CD4-positive, alpha-beta T cell treated with Interleukin-15 for 1 hour (primary cell): ENCODE measurements around the gene CACNA1H.
"Not testable (repeated sequence)": the region's sequence is repeated elsewhere in the genome, so short reads cannot be mapped to it uniquely, and the experiment has no call there.

Experiments
- DNase-seq: peaks from one replicate; pipeline ENCODE4 v3.0.0-alpha.2; 2020

Gene CACNA1H

DNA sequence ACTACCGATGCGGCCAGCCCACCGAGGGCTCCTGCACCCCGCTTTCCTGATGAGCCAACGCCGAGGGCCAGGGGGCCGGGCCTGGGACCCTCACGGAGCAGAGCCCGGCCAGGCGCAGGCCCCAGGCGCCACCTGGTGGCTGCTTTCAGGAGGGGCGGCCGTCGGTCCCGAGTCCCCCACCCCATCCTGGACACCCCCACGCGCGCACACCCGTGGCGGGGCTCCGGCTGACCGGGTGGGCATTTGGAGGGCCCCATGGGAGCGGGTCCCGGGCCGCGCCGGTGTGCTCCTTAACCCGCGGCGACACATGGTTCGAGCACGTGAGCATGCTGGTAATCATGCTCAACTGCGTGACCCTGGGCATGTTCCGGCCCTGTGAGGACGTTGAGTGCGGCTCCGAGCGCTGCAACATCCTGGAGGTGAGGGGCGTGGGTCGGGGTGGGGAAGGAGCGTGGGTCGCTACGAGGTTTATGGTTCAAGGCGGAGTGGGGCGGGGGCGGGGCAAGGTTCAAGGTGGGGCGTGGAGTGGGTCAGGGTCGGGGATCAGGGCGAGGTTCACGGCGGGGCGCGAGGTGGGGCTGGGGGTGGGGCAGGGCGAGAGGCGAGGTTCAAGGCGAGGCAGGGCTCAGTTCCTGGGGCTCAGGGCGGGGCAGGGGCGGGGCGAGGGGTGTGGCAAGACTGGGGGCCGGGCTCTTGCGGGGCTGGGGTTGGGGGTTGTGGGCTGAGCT, 41.9 kb downstream of the CACNA1H start:
- no peak for DNase-seq

DNA sequence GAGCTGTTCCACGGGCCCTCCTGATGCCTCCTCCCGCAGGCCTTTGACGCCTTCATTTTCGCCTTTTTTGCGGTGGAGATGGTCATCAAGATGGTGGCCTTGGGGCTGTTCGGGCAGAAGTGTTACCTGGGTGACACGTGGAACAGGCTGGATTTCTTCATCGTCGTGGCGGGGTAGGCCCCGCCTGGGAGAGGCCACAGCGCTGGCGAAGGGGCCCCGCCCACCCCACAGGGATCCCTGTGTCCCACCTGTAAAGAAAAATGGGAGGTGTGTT, 42.4 kb downstream of the CACNA1H start:
- DNase-seq = no peak

DNA sequence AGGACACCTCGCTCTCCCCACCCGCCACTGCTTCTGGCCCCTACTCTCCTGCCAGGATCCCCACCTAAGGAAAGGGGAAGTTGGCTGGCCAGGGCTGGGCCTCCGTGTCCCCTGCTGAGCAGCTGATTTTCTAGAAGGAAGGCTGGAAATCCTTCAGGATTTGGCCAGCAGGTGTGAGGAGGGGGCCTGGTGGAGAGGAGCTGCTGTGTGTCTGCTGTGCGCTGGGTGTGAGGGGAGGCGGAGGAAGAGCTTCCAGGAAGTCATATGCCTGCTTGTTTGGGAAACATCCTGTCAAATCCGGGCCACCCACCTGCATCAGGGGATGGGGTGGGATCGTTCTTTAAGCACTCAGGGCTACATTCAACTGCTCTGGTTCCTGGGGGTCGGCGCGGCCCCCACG, 43.6 kb downstream of the CACNA1H start:
- DNase-seq = no peak

DNA sequence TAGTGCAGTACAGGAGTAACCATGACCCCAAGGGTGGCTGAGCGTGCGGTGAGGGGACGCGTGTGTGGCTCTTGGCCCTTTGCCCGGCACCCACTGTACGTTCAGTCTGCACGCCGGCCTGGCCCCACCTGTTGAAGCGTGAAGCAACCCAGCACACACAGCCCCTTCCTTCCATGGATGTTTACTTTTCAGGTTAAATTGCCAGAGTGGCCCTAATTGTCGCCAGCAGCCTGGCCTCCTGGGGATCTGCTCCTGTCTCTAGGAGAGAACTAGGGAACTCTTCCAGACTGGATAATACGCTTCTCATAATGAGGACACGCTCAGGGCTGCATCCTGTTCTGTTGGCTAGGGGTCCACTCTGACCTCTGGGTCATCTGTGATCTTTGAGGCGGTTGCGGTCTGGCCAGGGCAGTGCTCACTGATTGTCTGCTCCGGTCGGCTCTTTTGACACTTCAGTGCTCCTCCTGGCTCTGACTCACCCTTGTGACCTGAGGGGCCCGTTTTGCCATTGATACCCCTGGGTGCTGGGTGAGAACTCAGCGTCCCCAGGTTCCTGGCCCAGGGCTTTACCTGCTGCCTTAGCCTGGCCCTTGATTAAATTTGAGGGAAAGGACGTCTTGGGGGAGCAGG, 44.4 kb downstream of the CACNA1H start:
- no peak for DNase-seq

DNA sequence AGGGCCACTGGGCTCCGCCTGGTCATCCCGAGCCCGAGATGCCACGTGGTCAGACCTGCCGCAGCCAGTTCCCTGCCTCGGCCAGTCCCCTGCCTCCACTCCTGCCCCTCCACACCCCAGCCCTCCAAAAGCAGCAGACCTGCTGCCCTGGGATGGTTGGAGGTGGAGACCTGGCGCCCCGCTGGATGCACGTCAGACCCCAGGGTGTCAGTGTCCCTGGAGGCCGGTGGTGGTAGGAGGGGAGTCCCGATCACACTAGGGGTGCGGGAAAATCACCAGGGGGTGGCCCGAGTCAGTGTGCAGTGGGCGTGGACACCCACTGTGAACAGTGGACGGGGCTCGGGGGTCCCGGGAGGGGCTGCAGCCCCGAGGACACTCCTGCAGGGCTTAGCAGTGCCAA, 45.3 kb downstream of the CACNA1H start:
- DNase-seq = no peak

DNA sequence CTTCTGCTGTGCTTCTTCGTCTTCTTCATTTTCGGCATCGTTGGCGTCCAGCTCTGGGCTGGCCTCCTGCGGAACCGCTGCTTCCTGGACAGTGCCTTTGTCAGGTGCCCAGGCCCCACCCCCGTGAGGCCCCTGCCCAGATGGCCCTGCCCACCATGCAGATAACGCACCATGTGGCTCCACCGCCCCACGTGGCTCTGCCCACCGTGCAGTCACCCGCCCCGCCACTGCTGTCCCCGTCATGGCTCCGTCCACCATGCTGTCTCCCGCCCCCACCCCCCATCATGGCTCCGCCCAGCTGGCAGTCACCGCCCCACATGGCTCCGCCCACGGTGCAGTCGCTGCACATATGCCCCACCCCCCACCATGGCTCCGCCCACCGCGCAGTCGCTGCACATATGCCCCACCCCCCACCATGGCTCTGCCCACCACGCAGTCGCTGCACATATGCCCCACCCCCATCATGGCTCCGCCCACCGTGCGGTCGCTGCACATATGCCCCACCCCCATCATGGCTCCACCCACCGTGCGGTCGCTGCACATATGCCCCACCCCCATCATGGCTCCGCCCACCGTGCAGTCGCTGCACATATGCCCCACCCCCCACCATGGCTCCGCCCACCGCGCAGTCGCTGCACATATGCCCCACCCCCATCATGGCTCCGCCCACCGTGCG, 45.9 kb downstream of the CACNA1H start:
- DNase-seq = not testable (repeated sequence)

DNA sequence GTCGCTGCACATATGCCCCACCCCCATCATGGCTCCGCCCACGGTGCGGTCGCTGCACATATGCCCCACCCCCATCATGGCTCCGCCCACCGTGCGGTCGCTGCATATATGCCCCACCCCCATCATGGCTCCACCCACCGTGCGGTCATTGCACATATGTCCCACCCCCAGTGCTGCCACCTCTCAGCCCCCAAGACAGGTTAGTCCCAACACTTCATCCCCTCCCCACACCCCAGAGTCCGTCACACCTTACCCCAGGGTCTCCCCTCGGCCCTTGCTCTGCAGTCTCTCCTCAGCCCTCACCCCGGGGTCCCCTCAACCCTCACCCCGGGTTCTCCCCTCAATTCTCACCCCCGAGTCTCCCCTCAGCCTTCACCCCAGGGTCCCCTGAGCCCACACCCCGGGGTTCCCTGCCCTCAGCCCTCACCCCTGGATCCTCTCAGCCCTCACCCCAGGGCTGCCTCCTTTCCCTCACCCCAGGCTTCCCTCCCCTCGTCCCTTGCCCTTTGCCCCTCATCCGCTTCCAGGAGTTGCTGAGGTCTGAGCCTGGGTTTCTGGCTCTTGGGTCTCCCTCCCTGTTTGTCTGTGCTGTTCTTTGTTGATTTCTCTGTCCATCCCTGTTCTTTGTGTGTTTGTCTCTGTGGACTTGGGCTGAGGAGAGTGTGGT, 46.6 kb downstream of the CACNA1H start:
- no peak for DNase-seq

DNA sequence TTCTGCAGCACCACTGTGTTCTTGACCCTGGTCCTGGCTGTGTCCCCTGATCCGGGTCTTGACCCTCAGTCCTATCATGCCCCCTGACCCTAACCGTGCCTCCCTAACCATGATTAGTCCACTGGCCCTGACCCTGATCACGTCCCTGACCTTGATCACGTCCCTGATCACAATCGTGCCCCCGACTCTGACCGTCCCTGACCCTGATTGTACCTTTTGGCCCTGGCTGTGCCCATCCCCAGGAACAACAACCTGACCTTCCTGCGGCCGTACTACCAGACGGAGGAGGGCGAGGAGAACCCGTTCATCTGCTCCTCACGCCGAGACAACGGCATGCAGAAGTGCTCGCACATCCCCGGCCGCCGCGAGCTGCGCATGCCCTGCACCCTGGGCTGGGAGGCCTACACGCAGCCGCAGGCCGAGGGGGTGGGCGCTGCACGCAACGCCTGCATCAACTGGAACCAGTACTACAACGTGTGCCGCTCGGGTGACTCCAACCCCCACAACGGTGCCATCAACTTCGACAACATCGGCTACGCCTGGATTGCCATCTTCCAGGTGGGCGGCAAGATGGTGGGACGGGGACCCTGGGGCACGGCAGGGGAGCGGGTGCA, 47.2 kb downstream of the CACNA1H start:
- DNase-seq = no peak

DNA sequence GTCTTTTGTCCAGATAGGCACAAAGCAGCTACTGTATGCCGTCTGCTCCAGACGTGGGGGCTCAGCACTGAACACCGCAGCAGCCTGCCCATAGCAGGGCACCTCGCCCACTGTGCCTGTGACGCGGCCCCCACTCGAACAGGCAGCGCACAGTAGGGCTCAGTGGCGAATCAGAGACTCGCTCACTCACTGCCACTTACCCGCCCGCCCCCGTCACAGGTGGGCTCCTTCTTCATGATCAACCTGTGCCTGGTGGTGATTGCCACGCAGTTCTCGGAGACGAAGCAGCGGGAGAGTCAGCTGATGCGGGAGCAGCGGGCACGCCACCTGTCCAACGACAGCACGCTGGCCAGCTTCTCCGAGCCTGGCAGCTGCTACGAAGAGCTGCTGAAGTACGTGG, 48.5 kb downstream of the CACNA1H start:
- no peak for DNase-seq

DNA sequence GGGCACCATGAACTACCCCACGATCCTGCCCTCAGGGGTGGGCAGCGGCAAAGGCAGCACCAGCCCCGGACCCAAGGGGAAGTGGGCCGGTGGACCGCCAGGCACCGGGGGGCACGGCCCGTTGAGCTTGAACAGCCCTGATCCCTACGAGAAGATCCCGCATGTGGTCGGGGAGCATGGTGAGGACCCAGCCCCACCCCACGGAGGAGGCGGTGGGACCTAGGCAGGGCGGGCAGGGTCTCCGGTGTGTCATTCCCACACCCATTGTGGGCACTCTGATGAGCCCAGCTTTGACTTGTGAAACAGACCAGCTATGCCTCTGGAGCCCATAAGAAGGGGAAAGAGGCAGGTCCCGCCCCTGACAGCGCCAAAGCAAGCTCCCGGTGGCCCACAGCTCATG, 49.4 kb downstream of the CACNA1H start:
- DNase-seq = no peak

DNA sequence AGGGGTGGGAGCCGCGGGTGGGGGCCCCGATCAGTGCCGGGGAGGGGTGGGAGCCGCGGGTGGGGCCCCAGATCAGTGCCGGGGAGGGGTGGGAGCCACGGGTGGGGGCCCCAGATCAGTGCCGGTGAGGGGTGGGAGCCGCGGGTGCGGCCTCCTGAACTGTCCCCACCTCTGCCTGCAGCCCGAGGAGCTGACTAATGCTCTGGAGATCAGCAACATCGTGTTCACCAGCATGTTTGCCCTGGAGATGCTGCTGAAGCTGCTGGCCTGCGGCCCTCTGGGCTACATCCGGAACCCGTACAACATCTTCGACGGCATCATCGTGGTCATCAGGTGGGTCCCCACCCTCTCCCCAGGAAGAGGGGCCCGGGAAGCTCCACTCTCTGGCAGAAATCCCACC, 52.0 kb downstream of the CACNA1H start:
- no peak for DNase-seq

DNA sequence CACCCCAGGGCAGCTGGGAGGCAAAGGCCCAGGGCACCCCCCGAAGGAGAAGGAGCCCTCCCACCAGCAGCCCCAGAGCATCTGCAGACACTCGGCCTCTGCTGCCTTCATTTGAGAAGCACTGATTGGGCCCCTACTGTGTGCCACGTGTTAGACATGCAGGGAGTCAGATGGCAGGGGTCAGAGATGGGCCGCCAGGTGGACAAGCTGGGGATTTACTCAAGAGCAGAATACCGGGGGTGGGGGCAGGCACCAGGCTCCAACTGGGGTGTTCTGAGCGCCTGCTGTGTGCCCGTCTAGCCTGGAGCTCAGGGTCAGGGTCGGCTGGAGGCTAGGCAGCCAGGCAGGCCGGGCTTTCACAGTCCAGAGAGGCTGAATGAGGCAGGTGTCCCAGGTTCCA, 53.4 kb downstream of the CACNA1H start:
- no peak for DNase-seq

DNA sequence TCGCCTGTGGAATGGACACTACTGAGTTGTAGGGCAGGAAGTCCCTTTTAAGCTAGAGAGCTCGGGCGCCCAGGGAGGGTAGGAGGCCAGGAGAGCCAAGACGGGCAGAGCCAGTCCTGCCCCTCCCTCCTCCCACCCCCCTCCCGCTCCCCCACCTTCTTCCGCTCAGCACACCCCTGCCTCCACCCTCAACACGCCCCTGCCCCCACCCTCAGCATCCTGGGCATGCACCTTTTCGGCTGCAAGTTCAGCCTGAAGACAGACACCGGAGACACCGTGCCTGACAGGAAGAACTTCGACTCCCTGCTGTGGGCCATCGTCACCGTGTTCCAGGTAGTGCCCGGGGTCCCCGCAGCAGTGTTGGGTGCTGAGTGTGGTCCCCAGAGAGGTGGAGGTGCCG, 53.9 kb downstream of the CACNA1H start:
- no peak for DNase-seq

DNA sequence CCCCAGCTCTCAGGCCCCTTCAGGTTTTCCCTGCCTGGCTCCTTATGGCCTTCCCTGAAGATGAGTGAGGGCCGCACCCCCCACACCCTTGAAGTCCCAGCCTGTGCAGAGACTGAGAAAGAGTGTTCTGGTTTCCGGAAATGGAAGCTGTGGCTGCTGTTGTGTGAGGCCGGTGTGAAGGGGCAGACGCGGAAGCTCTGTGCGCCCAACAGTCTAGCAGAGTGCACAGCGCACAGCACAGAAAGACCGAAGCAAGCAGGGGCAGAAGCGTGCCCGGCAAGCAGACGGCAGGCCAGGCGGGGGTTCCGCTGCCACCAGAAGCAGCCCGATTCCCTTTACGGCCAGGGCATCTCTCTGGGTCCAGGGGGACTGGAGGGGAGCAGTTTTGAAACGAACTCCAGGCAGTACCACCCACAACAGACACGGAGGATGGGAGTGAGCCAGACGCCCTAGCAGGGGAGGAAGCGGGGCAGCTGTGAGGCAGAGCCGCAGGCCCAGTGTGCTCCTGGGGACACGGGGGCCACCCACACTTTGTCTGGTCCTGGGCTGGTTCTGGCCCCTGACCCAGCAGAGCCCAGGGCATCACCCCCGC, 55.4 kb downstream of the CACNA1H start:
- DNase-seq = no peak

DNA sequence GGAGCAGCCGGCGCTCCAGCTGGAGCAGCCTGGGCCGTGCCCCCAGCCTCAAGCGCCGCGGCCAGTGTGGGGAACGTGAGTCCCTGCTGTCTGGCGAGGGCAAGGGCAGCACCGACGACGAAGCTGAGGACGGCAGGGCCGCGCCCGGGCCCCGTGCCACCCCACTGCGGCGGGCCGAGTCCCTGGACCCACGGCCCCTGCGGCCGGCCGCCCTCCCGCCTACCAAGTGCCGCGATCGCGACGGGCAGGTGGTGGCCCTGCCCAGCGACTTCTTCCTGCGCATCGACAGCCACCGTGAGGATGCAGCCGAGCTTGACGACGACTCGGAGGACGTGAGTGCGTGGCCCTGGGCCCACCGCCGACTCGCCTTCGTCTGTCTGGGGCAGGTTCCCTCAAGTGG, 56.2 kb downstream of the CACNA1H start:
- no peak for DNase-seq

DNA sequence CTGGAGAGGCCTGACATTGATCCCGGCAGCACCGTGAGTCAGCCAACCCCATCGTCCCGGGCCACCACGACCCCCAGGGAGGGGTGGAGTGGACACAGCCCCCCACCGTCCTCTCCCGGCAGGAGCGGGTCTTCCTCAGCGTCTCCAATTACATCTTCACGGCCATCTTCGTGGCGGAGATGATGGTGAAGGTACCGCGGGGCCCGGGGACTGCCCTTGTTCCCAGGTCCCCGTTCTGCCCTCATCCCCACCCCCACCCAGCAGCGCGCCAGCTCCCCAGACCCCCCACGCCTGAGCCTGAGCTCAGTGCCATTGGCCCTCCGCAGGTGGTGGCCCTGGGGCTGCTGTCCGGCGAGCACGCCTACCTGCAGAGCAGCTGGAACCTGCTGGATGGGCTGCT, 57.6 kb downstream of the CACNA1H start:
- no peak for DNase-seq

DNA sequence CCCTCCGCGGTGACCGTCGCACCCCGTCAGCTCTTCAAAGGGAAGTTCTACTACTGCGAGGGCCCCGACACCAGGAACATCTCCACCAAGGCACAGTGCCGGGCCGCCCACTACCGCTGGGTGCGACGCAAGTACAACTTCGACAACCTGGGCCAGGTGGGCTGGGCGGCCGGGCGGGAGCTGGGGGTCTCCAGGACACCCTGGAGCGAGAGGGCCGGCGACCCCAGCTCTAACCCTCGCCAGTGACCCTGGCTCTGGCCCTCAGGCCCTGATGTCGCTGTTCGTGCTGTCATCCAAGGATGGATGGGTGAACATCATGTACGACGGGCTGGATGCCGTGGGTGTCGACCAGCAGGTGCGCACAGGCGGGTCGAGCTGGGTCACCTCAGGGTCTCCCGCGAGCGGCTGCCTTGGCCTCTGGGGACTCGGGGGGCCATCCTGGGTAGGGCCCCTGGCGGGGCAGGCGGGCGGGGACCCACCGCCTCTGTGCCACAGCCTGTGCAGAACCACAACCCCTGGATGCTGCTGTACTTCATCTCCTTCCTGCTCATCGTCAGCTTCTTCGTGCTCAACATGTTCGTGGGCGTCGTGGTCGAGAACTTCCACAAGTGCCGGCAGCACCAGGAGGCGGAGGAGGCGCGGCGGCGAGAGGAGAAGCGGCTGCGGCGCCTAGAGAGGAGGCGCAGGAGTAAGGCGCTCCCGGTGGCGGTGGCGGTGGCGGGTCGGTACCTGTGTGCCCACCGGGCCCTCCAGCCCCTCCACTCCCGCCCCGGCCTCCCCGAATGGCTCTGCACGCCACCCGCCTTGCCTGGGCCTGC, 58.8 kb downstream of the CACNA1H start:
- no peak for DNase-seq

DNA sequence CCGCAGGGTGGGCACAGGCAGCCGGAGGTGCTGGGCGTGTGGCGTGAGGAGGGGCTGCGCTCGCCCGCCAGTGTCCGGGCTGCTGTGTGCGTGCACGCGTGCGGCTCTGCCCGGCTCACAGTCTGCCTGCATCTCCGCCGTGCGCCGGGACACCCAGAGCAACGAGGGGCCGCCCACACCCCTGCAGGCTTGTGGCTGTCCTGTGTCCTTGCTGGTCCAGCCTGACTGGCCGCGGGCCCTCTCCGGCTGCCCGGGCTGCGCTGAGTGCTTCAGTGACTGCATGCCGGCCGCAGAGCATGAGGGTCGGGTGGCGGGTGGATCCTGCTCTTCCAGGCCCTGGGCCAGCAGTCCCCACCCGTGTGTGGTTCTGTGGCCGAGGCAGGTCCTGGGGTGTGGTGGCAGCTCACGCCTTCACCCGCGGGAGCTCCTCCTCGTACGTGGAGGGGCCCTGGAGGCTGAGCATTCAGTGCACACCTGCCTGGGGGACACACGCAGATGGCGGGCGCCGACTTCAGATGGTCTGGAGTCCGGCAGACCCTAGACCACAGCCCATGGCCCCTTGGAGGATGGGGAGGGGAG, 59.8 kb downstream of the CACNA1H start:
- DNase-seq = no peak

DNA sequence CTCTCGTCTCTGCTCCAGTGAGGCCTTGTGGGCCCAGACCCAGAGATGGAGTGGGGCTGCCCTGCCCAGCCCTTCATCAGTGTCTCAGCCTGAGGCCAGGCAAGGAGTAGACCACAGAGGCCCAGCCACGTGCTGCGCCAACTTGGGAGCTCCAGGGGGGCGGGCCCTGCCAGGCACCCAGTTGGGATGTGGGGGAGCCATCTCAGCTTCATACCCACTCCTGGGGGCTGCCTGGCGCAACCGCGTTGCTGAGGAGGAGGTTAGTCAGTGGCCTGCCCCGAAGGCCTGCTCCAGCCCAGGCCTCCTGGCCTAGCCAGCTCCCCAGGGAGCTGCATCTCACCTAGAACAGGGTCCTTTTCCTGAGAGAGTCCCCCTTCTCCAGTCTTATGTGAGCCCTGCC, 60.3 kb downstream of the CACNA1H start:
- no peak for DNase-seq

DNA sequence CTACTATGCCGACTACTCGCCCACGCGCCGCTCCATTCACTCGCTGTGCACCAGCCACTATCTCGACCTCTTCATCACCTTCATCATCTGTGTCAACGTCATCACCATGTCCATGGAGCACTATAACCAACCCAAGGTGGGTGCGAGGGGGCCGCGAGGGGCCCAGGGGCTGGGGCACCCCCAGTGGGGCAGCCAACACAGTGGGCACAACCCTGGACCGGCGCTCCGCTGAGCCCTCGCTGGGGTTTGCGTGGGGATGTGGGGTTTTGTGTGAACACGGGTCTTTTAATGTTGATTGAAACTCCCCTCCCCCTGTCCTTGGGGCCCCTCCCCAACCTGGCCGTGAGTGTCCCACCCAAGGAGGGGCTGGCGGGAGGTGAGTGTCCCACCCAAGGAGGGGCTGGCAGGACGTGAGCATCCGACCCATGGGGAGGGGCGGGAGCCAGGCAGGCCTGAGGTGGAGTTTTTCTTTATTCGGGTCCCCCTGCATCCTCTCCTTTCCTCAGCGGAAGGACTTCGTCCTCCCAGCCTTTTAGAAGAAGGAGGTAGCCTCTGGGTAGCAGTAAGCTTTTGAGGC, 61.0 kb downstream of the CACNA1H start:
- no peak for DNase-seq

DNA sequence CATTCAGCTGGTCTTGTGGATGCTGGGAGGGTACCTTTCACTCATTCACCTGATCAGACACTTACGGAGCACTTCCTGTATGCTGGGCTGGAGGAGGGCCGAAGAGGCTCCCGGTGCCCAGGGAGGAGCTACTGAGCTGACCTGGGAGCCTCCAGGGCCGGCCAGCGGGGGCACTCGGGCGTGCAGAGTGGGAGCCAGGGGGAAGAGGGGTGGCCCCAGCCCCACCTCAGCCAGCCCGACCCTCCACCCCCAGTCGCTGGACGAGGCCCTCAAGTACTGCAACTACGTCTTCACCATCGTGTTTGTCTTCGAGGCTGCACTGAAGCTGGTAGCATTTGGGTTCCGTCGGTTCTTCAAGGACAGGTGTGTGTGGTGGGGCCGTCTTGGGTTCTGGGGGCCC, 61.8 kb downstream of the CACNA1H start:
- DNase-seq = no peak
